Measurements from ENCODE around the gene TECTA. TPM values are rescaled to one million over a fixed set of nuclear protein-coding genes. Genes with fewer than 3 reads are reported as not detected.

TECTA gene
- total and polyA plus RNA-seq, 2 of the 8 experiments (the other 6 are each of a cell fraction or from before 2014, with no cell fraction given) = 0.59 to 1.0 TPM

DNA sequence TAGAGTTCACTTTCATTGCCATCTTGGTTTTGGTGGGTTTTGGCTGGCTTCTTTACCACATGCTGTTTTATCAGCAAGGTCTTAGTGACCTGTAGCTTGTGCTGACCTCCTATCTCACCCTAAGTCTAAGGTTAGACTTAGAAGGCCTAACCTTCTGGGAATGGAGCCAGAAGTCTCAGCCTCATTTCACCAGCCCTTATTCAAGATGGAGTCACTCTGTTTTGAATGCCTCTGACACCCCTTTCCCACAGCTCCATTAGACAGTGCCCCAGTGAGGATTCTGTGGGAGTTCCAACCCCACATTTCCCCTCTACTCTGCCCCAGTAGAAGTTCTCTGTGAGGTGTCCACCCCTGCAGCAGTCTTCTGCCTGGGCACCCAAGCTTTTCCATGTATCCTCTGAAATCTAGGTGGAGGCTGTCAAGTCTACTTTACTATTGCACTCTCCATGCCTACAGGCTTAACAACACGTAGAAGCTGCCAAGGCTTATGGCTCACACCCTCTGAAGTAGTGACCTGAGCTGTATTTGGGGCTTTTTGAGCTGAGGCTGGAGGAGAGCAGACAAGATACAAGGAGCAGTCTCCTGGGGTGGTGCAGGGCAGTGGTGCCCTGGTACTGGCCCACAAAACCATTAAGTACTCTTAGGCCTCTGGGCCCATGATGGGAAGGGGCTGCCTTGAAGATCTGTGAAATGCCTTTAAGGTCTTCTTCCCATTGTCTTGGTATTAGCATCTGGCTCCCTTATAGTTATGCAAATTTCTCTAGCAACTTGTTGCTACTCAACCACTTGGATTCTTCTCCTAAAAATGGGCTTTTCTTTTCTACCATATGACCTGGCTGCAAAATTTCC, 125.6 kb downstream of the TECTA start:
- Histone ChIP-seq H3K23ac (ENCODE audit: insufficient read length) (no peak overlapping the region), H4K5ac (ENCODE audit: insufficient read length, low read depth, low read length) (no peak overlapping the region), H2BK120ac (replicated peaks; ENCODE audit: low read depth, low read length) (no peak overlapping the region), H3K23me2 (ENCODE audit: low read depth, low read length) (no peaks in the 10 kb centered on the region), H3K14ac (ENCODE audit: insufficient read length) (no peak overlapping the region), H2AFZ (ENCODE audit: low read length) (no peak overlapping the region), H3K79me1 (ENCODE audit: low read depth, low read length) (no peaks in the 10 kb centered on the region), H2BK5ac (ENCODE audit: low read depth, low read length) (no peak overlapping the region), H3K9me3 (ENCODE audit: insufficient read depth in 2 of 2, low read depth in 1 of 2, low read length in 1 of 2) (peaks cover 13 to 19% of the 10 kb centered on the region in 2 experiments), H3K27me3 (replicated peaks in 1 of 4; ENCODE audit: control insufficient read depth in 3 of 4, extremely low read depth in 1 of 4, insufficient read depth in 3 of 4, low read length in 3 of 4) (no peaks in the 10 kb centered on the region), H2BK15ac (ENCODE audit: low read length) (no peak overlapping the region), H4K8ac (ENCODE audit: extremely low read depth, insufficient read depth, low read length) (no peak overlapping the region), H2BK12ac (ENCODE audit: low read depth, low read length) (no peak overlapping the region), H3K4ac (replicated peaks; ENCODE audit: insufficient read length, low read depth, low read length) (no peak overlapping the region), H3K79me2 (ENCODE audit: control insufficient read depth in 1 of 2, insufficient read depth in 2 of 2, low read length in 2 of 2) (no peaks in the 10 kb centered on the region), H3K56ac (replicated peaks; ENCODE audit: insufficient read length, low read depth, low read length) (no peak overlapping the region), H3K4me2 (ENCODE audit: insufficient read depth in 1 of 2, low read depth in 2 of 2, low read length in 2 of 2) (no peak overlapping the region), H3K27ac (ENCODE audit: low read depth, low read length) (no peak overlapping the region), H2BK20ac (ENCODE audit: low read length) (no peak overlapping the region), H3K18ac (ENCODE audit: extremely low read depth, low read length) (no peak overlapping the region), H3K4me1 (replicated peaks in 1 of 4; ENCODE audit: control insufficient read depth in 3 of 4, insufficient read depth in 4 of 4, low read length in 3 of 4) (no peaks in the 10 kb centered on the region), H3K36me3 (ENCODE audit: control insufficient read depth in 2 of 4, insufficient read depth in 4 of 4, low read length in 3 of 4) (no peaks in the 10 kb centered on the region), H4K20me1 (replicated peaks in 1 of 2; ENCODE audit: control insufficient read depth in 1 of 2, insufficient read depth in 2 of 2, low read length in 2 of 2) (no peaks in the 10 kb centered on the region), H3K9ac (replicated peaks in 1 of 4; ENCODE audit: extremely low read depth in 1 of 4, low read depth in 3 of 4, low read length in 3 of 4) (no peak overlapping the region), H2AK5ac (ENCODE audit: low read depth, low read length) (no peak overlapping the region), H3K4me3 (ENCODE audit: extremely low read depth in 1 of 4, insufficient read depth in 2 of 4, low read depth in 3 of 4, low read length in 4 of 4) (no peak overlapping the region), H4K91ac (replicated peaks; ENCODE audit: insufficient read length, low read length) (no peak overlapping the region)
- peak; percentile 26 for TF ChIP-seq TAF7 (optimal IDR thresholded peaks at IDR 0.05; ENCODE audit: borderline replicate concordance, low read depth, low read length)
- TF ChIP-seq PHF8 (conservative IDR thresholded peaks at IDR 0.05; ENCODE audit: low read depth, low read length) = no peak
- no peak for DNase-seq (ENCODE audit: low read depth in 1 of 2, low spot score in 2 of 2)
- FAIRE-seq = no peak
- 100% methylated on average over 1 of the region's 1 CpG; no CpG with 5 or more reads in 1 of the 2 experiments for WGBS, 2 experiments (ENCODE audit: extremely low coverage in 1 of 2, insufficient coverage in 1 of 2, insufficient read length in 1 of 2, insufficient replicate concordance in 2 of 2, low coverage in 1 of 2, low lambda C conversion rate in 2 of 2, missing lambda C conversion rate in 1 of 2)
- POLR2A ChIA-PET (ENCODE audit: partially characterized antibody) = interaction anchor here (1.2 kb wide), 1 partner anchor 65 kb away, joined by 3 read pairs; no protein-coding TSS in a partner anchor
- CTCF ChIA-PET (ENCODE audit: partially characterized antibody) = interaction anchor here (0.6 to 1.1 kb wide), 3 partner anchors 43 to 407 kb away, joined by 3 to 4 read pairs (median 3); no protein-coding TSS in a partner anchor

Data from H1 (cell line).